Activated CD8-positive, alpha-beta memory T cell treated with anti-CD3 and anti-CD28 coated beads for 48 hours (primary cell): Measurements from ENCODE around the gene ZNF592.
"Not testable (repeated sequence)": the region's sequence is repeated elsewhere in the genome, so short reads cannot be mapped to it uniquely, and the experiment has no call there.

Experiments
- DNase-seq, 3 experiments: peaks; one replicate each; pipeline ENCODE4 v3.0.0-alpha.2; 2020; ENCODE audit warnings: low read depth in 2 of 3, low spot score in 2 of 3

The ZNF592 gene

DNA sequence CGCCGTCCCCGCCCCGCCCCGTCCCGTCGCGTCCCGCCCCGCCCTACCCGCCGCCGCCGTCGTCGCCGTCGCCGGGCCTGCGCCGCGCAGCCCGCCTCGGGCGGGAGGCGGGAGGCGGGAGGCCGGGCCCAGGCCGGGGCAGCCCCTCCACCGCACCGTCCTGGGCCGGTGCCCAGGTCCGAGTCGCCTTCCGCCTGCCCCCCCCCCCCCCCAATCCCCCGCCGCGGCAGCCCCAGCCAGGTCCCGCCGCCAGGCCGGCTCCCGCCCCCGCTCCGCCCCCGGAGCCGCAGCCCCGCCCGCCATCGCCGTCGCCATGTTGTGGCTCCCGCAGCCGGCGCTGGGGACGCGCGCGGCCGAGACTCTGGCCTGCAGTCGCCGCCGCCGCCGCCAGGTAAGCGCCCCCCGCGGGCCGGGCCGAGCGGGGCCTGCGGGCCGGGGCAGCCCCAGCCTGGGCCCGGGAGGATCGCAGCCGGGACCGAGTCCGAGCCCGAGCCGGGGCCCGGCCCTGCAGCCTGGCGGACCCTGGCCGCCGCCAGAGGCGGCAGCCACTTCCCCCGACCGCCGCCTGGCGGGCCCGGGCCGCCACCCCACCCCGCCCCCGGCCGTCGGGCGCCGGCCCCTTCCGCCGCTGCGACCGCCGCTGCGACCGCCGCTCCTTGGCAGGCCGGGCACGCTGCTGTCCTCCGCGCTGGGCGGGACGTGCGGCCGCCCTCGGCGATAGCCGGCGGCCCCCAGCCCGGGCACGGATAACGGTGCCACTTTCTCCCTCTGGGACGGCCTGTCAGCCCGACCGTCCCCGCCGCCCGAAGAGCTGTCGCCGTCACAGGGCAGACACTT, at the start of gene ZNF592:
TSS of gene ZNF592 (plus strand) at position 319 of the 837 bp plus-strand sequence. CDS start 34,084 bp downstream, outside the sequence.
- peak; percentile 42 to 67 (median 62) for DNase-seq

- no peak for DNase-seq
Measured at GRCh38 chr15:84699538-84700191, 48.7 kb upstream of the ZNF592 start.

DNA sequence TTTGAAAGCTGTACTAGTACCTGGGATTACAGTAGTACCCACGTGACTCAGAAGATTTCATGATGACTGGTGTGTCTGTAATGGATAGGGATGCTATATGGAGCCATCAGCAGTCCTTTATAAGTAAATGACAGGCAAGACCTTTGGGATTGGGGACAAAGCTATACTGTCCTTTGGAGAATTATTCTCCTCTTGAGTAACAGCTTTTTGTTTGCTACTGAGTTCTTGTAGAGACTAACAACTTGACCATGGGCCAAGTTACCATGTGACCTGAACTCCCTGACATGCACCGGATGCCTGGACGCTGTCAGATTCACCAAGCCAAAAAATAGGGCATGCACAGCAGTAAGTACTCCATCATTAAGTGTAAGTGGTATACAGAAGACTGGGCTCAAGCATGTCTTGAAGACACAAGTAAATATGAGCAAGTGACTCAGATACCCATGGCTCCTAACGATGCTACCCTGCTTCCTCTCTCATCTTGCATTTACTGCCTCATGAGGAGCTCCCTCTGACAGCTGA, 45.4 kb upstream of the ZNF592 start:
- no peak for DNase-seq

GRCh38 chr15:84703808-84704207, 44.6 kb upstream of the ZNF592 start:
- no peak for DNase-seq

DNA sequence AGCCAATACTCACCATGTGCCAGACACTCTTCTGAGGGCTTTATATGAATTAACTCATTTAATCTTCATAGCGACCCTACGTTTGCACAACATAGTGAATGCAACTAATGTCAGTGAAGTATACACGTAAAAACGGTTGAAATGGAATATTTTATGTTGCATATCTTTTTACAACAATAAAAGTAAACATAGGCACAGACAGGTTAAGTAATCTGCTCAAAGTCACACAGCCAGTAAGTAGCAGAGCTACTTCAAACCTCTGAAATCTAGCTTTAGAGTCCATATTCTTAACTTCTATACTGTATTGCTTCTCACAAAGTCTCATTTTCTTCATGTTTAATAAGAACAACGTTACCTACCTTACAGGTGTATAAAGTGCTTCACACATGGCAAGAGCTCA, 34.0 kb upstream of the ZNF592 start:
- DNase-seq, result no peak

DNA sequence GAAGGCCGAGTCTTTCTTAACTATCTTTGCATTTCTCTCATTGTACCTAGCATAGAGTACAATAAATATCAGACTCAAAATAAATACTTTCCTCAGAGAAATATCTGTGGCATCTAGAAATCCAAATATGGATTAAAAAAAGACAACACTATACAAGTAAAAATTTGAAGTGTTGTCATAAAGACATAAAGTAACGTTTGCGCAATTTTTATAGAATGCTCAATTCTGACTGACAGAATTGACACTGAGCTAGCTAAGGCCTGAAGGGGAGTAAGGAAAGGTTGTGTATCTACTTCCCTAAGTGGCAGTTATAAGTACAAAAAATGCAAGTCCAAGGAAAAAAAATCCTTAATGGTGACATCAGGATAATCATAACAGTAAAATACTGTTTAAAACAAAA, 33.6 kb upstream of the ZNF592 start:
- DNase-seq, result no peak

DNA sequence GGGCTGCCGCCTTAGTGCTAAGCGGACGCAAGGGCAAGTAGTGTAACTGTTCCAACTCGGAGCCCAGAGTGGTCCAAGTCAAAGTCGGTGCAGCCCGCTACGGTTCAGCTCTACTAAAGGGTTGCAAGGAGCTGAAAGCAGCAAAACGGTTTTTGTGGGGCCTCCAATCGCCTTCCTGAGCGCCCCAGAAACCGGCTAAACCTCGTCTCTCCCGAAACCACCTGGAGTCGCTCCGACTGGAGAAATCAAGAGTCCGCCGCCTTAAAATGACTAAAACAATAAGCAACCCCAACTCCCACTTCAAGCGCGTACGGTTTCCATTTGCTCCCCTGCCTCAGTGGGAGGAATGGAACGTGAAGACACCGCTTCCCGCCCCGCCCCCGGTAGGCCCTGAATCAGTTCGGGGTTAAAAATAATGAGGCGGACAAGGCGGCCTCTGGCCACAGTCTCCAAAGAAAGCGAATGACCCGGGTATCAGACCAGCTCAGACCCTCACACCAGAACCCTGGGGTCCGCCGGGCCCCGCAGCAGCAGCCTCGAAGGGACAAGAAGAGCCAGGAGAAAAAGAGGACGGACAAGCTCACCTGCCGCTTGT, 32.9 kb upstream of the ZNF592 start:
- DNase-seq, result no peak

- peak; percentile 86 to 93 (median 89) for DNase-seq
Measured at GRCh38 chr15:84716036-84716732, 32.2 kb upstream of the ZNF592 start, which contains the start of gene SEC11A. TSS of gene SEC11A (minus strand) at chr15:84716139. CDS start at chr15:84716075, 64 bp downstream.

GRCh38 chr15:84721371-84721770, 27.0 kb upstream of the ZNF592 start:
- DNase-seq, result no peak

DNA sequence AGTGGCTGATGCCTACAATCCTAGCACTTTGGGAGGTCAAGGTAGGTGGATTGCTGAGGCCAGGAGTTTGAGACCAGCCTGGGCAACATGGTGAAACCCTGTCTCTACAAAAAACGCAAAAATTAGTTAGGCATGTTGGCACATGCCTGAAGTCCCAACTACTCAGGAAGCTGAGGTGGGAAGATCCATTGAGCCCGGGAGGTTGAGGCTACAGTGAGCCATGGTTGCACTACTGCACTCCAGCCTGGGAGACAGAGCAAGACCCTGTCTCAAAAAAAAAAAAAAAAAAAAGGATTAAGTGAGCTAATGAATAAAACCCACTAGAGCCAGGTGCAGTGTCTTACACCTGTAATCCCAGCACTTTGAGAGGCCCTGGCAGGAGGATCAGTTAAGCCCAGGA, 25.8 kb upstream of the ZNF592 start:
- no peak for DNase-seq

DNA sequence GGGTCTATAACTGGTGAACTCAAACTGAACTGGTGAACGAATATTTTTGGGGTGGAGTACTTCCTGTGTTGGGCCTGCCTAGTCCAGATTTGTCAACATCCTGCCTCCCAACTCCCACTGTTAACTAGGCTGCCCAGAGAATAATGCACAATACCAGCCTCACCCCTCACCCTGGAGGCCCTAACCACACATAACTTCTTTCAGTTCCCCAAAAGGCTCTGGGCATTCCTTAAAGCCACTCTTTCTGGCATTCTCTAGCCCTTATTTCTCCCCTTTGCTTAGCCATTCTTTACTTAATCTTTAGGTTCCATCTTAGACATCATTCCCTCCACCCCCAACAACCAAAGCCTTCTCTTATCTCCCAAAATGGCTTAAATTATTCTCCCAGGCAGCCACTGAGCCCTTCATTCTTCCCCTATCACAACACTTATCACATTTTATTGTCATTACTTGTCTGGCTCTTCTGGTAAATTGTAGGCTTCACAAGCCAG, 23.3 kb upstream of the ZNF592 start:
- DNase-seq, result no peak

DNA sequence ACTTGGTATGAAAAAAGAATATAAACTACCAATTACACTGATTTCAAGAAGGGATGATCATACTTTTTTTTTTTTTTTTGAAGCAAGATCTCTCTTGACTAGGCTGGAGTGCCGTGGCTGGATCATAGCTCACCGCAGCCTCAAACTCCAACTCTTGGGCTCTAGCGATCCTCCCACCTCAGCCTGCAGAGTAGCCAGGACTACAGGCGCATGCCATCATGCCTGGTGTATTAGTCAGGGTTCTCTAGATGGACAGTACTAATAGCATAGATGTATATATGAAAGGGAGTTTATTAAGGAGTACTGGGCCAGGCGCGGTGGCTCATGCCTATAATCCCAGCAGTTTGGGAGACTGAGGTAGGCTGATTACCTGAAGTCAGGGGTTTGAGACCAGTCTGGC, 21.0 kb upstream of the ZNF592 start:
- no peak for DNase-seq

DNA sequence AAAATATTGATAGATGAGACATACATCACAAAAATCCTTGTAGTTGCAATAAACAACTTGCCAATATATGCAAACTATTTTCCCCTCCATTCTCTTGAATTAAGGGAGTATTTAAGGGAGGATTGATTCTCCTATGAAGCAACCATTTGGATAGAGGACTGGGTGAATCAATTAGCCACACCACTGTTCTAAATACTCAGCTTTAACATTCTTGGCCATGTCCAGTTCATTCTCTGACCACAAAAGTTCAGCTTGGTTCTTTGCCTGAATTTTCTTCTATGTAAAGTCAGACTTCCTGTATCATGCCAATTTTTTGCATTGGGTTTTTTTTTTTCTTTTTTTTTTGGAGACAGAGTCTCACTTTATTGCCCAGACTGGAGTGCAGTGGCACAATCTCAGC, 16.6 kb upstream of the ZNF592 start:
- no peak for DNase-seq

GRCh38 chr15:84734794-84735479, 13.5 kb upstream of the ZNF592 start:
- DNase-seq, result peak in 2 of 3 experiments; percentile 38 to 41

- not testable (repeated sequence) for DNase-seq
Measured at GRCh38 chr15:84735480-84736061, 12.8 kb upstream of the ZNF592 start.

DNA sequence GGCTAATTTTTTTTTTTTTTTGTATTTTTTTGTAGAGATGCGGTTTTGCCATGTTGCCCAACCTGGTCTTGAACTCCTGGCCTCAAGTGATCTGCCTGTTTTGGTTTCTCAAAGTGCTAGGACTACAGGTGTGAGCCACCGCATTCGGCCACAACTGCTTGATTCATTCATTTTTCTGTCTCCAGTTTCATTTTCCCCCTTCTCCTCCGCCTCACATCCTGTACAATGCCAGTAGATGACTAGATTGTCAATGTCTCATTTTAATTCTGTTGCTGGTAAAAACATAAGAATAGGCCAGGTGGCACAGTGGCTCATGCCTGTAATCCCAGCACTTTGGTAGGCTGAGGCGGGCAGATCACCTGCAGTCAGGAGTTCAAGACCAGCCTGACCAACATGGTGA, 12.0 kb upstream of the ZNF592 start:
- no peak for DNase-seq

GRCh38 chr15:84737005-84737404, 11.4 kb upstream of the ZNF592 start:
- DNase-seq, result no peak

DNA sequence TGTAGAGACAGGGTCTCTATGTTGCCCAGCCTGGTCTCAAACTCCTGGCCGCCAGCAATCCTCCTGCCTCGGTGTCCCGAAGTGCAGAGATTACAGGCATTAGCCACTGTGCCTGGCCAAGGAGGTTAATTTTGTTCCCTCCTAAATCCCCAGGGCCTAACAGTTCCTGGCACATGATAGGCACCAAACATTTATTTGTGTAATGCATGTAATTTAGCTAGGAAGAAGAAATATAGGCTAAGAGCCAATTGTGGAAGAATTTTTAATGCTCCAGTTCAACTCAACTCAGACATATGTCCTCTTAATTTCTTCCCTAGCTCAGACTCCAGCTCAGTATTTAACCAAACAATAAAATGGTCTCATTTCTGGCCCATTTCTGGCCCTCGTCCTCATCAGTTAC, 7.7 kb upstream of the ZNF592 start:
- DNase-seq, result no peak

- DNase-seq, result no peak
Measured at GRCh38 chr15:84741121-84741520, 7.3 kb upstream of the ZNF592 start.
